GM12878 (cell line): ENCODE measurements around the gene DUOX1. TPM values are rescaled to one million over a fixed set of nuclear protein-coding genes. Genes with fewer than 3 reads are reported as not detected.

Experiments
- ATAC-seq: fragments of 200-7000 bp; cut with Tn5 transposase; 3 replicates; pipeline ENCODE4 v1.9.1; 2020; ENCODE audit warnings: mild to moderate bottlenecking, moderate library complexity
- BruUV-seq: library from RNA; stranded (reverse); fragments of 400-500 nt; replicated peaks from 2 replicates; lab custom pipeline; 2021; lab: Mats Ljungman, UMichigan
- CTCF ChIA-PET: fragments of 300-600 bp; sonication (Branson Sonifier 250); formaldehyde crosslinking; extraction: SDS; loops from one replicate; lab custom pipeline; 2021; ENCODE audit warnings: inconsistent platforms; lab: Yijun Ruan, JAX
- POLR2A ChIA-PET: fragments of 350-600 bp; formaldehyde crosslinking; extraction: SDS; loops from one replicate; lab custom pipeline; 2021; ENCODE audit warnings: inconsistent platforms; lab: Charles Lee
- RAD21 ChIA-PET: fragments of 300-600 bp; sonication (Branson Sonifier 250); formaldehyde crosslinking; loops from one replicate; lab custom pipeline; 2023; ENCODE audit warnings: antibody characterized with exemption; ENCODE audit not compliant: unreplicated experiment; lab: Charles Lee
- SMC1A ChIA-PET: fragments of 300-600 bp; sonication (Branson Sonifier 250); formaldehyde crosslinking; loops from one replicate; lab custom pipeline; 2023; ENCODE audit not compliant: unreplicated experiment, uncharacterized antibody; lab: Charles Lee
- DNase-seq: peaks from one replicate; pipeline ENCODE4 v3.0.0-alpha.2; 2011; ENCODE audit warnings: low read depth, low spot score
- FAIRE-seq: peaks from 3 replicates; lab custom pipeline; 2011; peaks lifted over from hg19 to GRCh38; lab: Jason Lieb, UNC
- H2AFZ ChIP-seq: 2 replicates; pipeline ENCODE4 v1.6.0; 2011; ENCODE audit warnings: low read depth, low read length, control low read depth; ENCODE audit not compliant: control insufficient read depth
- H3K27ac ChIP-seq: 2 replicates; pipeline ENCODE4 v1.5.1; 2011; ENCODE audit warnings: control low read depth; ENCODE audit not compliant: control insufficient read depth, insufficient read depth
- H3K27me3 ChIP-seq, 2 experiments: replicated peaks in 1 of 2; 2 replicates each; pipeline versions ENCODE4 v1.6.0 to v1.6.1; 2011; ENCODE audit warnings: low read length in 1 of 2; ENCODE audit not compliant: control insufficient read depth in 2 of 2, insufficient read depth in 2 of 2
- H3K36me3 ChIP-seq, 2 experiments: 2 replicates each; pipeline ENCODE4 v1.5.1; 2011; ENCODE audit warnings: low read length in 1 of 2; ENCODE audit not compliant: control insufficient read depth in 2 of 2, insufficient read depth in 2 of 2
- H3K4me1 ChIP-seq: 2 replicates; pipeline ENCODE4 v1.6.1; 2011; ENCODE audit warnings: mild to moderate bottlenecking, low read length, moderate library complexity, mixed read lengths; ENCODE audit not compliant: control insufficient read depth, insufficient read depth
- H3K4me2 ChIP-seq: 2 replicates; pipeline ENCODE4 v1.6.0; 2011; ENCODE audit warnings: control low read depth; ENCODE audit not compliant: control insufficient read depth, insufficient read depth
- H3K4me3 ChIP-seq: fragments of 200-600 bp; sonication (generic); 2 replicates; pipeline ENCODE4 v1.5.1; 2016
- H3K79me2 ChIP-seq: 2 replicates; pipeline ENCODE4 v1.6.0; 2011; ENCODE audit warnings: low read length; ENCODE audit not compliant: control insufficient read depth, insufficient read depth
- H3K9ac ChIP-seq: 2 replicates; pipeline ENCODE4 v1.8.0; 2011; ENCODE audit warnings: low read length, control low read depth, mixed read lengths; ENCODE audit not compliant: control insufficient read depth, insufficient read depth
- H3K9me3 ChIP-seq: replicated peaks from 3 replicates; pipeline ENCODE4 v1.5.1; 2011; ENCODE audit warnings: mild to moderate bottlenecking, low read length; ENCODE audit not compliant: control insufficient read depth, insufficient read depth
- H4K20me1 ChIP-seq: 2 replicates; pipeline ENCODE4 v1.6.0; 2011; ENCODE audit not compliant: control insufficient read depth, insufficient read depth
- ESRRA ChIP-seq: IDR thresholded peaks from 2 replicates; pipeline ENCODE4 v1.6.1; 2012; ENCODE audit warnings: mild to moderate bottlenecking, low read length, improper control_type of control experiment
- GATAD2B ChIP-seq: fragments of 450-650 bp; conservative IDR thresholded peaks from 2 replicates; pipeline ENCODE4 v1.6.1; 2017; ENCODE audit warnings: low read depth, mild to moderate bottlenecking, moderate library complexity
- HDAC2 ChIP-seq: fragments of 200-600 bp; sonication (generic); IDR thresholded peaks from 2 replicates; pipeline ENCODE4 v1.6.1; 2017
- HDAC6 ChIP-seq: fragments of 200-600 bp; sonication (generic); IDR thresholded peaks from one replicate; pipeline ENCODE4 v1.8.0; 2017; ENCODE audit warnings: antibody characterized with exemption; ENCODE audit not compliant: unreplicated experiment
- IKZF2 ChIP-seq, 2 experiments: fragments of 450-650 bp; IDR thresholded peaks; 2 replicates each; pipeline ENCODE4 v1.6.1; 2017; ENCODE audit warnings: mild to moderate bottlenecking in 2 of 2, moderate library complexity in 2 of 2
- MEF2B ChIP-seq: fragments of 450-650 bp; IDR thresholded peaks from 2 replicates; pipeline ENCODE4 v1.6.1; 2018; ENCODE audit warnings: mild to moderate bottlenecking, moderate library complexity; ENCODE audit not compliant: partially characterized antibody, poor library complexity, severe bottlenecking
- MTA3 ChIP-seq: IDR thresholded peaks from 2 replicates; pipeline ENCODE4 v1.6.1; 2012; ENCODE audit warnings: low read length, inconsistent platforms, borderline replicate concordance
- NKRF ChIP-seq: fragments of 450-650 bp; conservative IDR thresholded peaks from 2 replicates; pipeline ENCODE4 v1.6.1; 2017; ENCODE audit warnings: mild to moderate bottlenecking, moderate library complexity
- NR2C2 ChIP-seq: IDR thresholded peaks from 2 replicates; pipeline ENCODE4 v1.6.1; 2011; ENCODE audit warnings: borderline replicate concordance, low read depth; ENCODE audit not compliant: control insufficient read depth, insufficient read length
- PAX5 ChIP-seq: IDR thresholded peaks from 2 replicates; pipeline ENCODE4 v1.6.1; 2011; ENCODE audit warnings: low read depth, low read length, borderline replicate concordance
- POU2F2 ChIP-seq: IDR thresholded peaks from 3 replicates; pipeline ENCODE4 v1.6.1; 2011; ENCODE audit warnings: low read depth, mild to moderate bottlenecking, low read length, borderline replicate concordance
- RAD51 ChIP-seq: fragments of 450-650 bp; IDR thresholded peaks from 2 replicates; pipeline ENCODE4 v1.6.1; 2016; ENCODE audit warnings: moderate library complexity, mild to moderate bottlenecking, inconsistent platforms
- REST ChIP-seq: IDR thresholded peaks from 2 replicates; pipeline ENCODE4 v1.6.1; 2012; ENCODE audit warnings: mild to moderate bottlenecking, low read depth, low read length
- STAT1 ChIP-seq: fragments of 450-650 bp; conservative IDR thresholded peaks from 2 replicates; pipeline ENCODE4 v1.6.1; 2014; ENCODE audit warnings: antibody characterized with exemption, mild to moderate bottlenecking
- USF2 ChIP-seq: IDR thresholded peaks from 2 replicates; pipeline ENCODE4 v1.6.1; 2011; ENCODE audit warnings: low read depth, low read length, improper control_type of control experiment, borderline replicate concordance
- ZNF24 ChIP-seq: fragments of 450-650 bp; IDR thresholded peaks from 2 replicates; pipeline ENCODE4 v1.6.1; 2017; ENCODE audit warnings: antibody characterized with exemption, mild to moderate bottlenecking
- ZNF384 ChIP-seq: IDR thresholded peaks from 2 replicates; pipeline ENCODE4 v1.6.1; 2012; ENCODE audit warnings: low read depth, mild to moderate bottlenecking, low read length, improper control_type of control experiment, borderline replicate concordance
- ZSCAN29 ChIP-seq: fragments of 450-650 bp; IDR thresholded peaks from 2 replicates; pipeline ENCODE4 v1.6.1; 2017; ENCODE audit warnings: mild to moderate bottlenecking, moderate library complexity
- WGBS: methylation state at CpG from one replicate; pipeline ENCODE4 v1.1.6; 2016; ENCODE audit warnings: low lambda C conversion rate; ENCODE audit not compliant: insufficient replicate concordance, insufficient coverage; ENCODE audit errors: missing lambda C conversion rate; 5-methylcytosine and 5-hydroxymethylcytosine counted together
- in situ Hi-C: fragments of 300-500 bp; cut with MboI; formaldehyde crosslinking; loops from 9 replicates; pipeline ENCODE4 v1.14.3; 2018; ENCODE audit warnings: mixed read lengths
- intact Hi-C: fragments of 100-400 bp; cut with micrococcal nuclease; formaldehyde crosslinking; loops from one replicate; pipeline ENCODE4 v1.14.2; 2022; ENCODE audit not compliant: unreplicated experiment
- polyA plus RNA-seq, 11 experiments: library from polyadenylated mRNA; depleted of rRNA in 4 of 11; unstranded in 6 of 11; stranded (reverse) in 5 of 11; fragments of >200 nt; fragmentation: Nextera tagmentation in 4 of 11; fragmentation: Illumina TruSeq in 1 of 11; extraction: Ambion mirVana in 4 of 11; extraction: Trizol in 1 of 11; gene quantifications; 1 replicate in 1 of 11; 2 replicates in 10 of 11; pipeline versions ENCODE4 v1.2.1 to v1.2.3, GENCODE V29; 2011 to 2016; ENCODE audit warnings: inconsistent platforms in 2 of 11, missing spikeins in 2 of 11, low read depth in 1 of 11
- total RNA-seq, 4 experiments: library from RNA; depleted of rRNA in 3 of 4; stranded (reverse); fragments of >200 nt in 3 of 4; fragmentation: Illumina TruSeq in 1 of 4; extraction: Trizol in 1 of 4; gene quantifications; 2 replicates each; pipeline versions ENCODE4 v1.2.1 to v1.2.3, GENCODE V29; 2013 to 2021

The DUOX1 gene
- total and polyA plus RNA-seq, 10 of the 15 experiments (the other 5 are each of a cell fraction or from before 2014, with no cell fraction given) = 0.02 to 2.1 (median 0.26) TPM; not detected in 3

- Histone ChIP-seq H3K79me2 (no peaks in the 10 kb centered on the region), H3K9ac (no peak overlapping the region), H3K4me2 (no peak overlapping the region), H3K27me3 (no peaks in the 10 kb centered on the region; a peak in 2 of 4 replicates), H3K36me3 (no peaks in the 10 kb centered on the region), H3K4me1 (no peaks in the 10 kb centered on the region), H2AFZ (no peak overlapping the region), H4K20me1 (no peaks in the 10 kb centered on the region), H3K9me3 (no peaks in the 10 kb centered on the region), H3K4me3 (no peak overlapping the region), H3K27ac (no peak overlapping the region)
- BruUV-seq = no TSS peak
- 46% methylated on average over 11 of the region's 11 CpGs for WGBS
- ChIA-PET SMC1A (no interaction called here), CTCF (no interaction called here), POLR2A (no interaction called here), RAD21 (no interaction called here)
- in situ Hi-C loops = no loop called here
- DNase-seq = no peak
- ATAC-seq = no peak
- no peak for FAIRE-seq
- TF ChIP-seq REST = no peak
- no peak for TF ChIP-seq PAX5
- no peak for TF ChIP-seq HDAC6
- TF ChIP-seq NKRF = no peak
- TF ChIP-seq ZNF24 = no peak
- TF ChIP-seq GATAD2B = no peak
- TF ChIP-seq MEF2B = no peak
- TF ChIP-seq ZSCAN29 = no peak
- TF ChIP-seq POU2F2 = no peak
- TF ChIP-seq USF2 = no peak
- no peak for TF ChIP-seq STAT1
- no peak for TF ChIP-seq ZNF384
- no peak for TF ChIP-seq IKZF2 (IDR thresholded peaks at IDR 0.05)
- no peak for TF ChIP-seq MTA3
- TF ChIP-seq NR2C2 = no peak
- no peak for TF ChIP-seq ESRRA
- no peak for TF ChIP-seq RAD51
- TF ChIP-seq HDAC2 = no peak
- intact Hi-C loops = no loop called here
Observed at GRCh38 chr15:45095661-45096060, 34.1 kb upstream of the DUOX1 start.
